Spleen (tissue), 11 donors: ENCODE results near the gene SEPTIN2. TPM values are rescaled to one million over a fixed set of nuclear protein-coding genes. Genes with fewer than 3 reads are reported as not detected.
A peak's percentile ranks its signal among the peaks of the same experiment; 100 is the strongest.

Experiments
- DNase-seq: peaks from one replicate; pipeline ENCODE4 v3.0.0-alpha.2; 2020
- H3K27ac ChIP-seq, 8 donors: fragments of 200-600 bp; sonication (generic) in 7 of 8; 1 replicate in 4 of 8; 2 replicates in 4 of 8; pipeline versions ENCODE4 v1.5.0 to v1.8.0; 2016 to 2021; ENCODE audit warnings: inconsistent platforms in 4 of 8, mild to moderate bottlenecking in 4 of 8, moderate library complexity in 1 of 8
- H3K27me3 ChIP-seq, 7 donors: fragments of 200-600 bp; sonication (generic) in 6 of 7; replicated peaks in 1 of 7; 1 replicate in 4 of 7; 2 replicates in 3 of 7; pipeline versions ENCODE4 v1.5.0 to v1.8.0; 2016 to 2021; ENCODE audit warnings: inconsistent platforms in 3 of 7, mild to moderate bottlenecking in 1 of 7
- H3K36me3 ChIP-seq, 6 donors: fragments of 200-600 bp; sonication (generic) in 5 of 6; 1 replicate in 4 of 6; 2 replicates in 2 of 6; pipeline versions ENCODE4 v1.5.0 to v1.8.0; 2016 to 2021; ENCODE audit warnings: inconsistent platforms in 2 of 6
- H3K4me1 ChIP-seq, 6 donors: fragments of 200-600 bp; sonication (generic) in 5 of 6; 1 replicate in 3 of 6; 2 replicates in 3 of 6; pipeline versions ENCODE4 v1.5.0 to v1.8.0; 2016 to 2021; ENCODE audit warnings: inconsistent platforms in 3 of 6
- H3K4me3 ChIP-seq, 8 donors: fragments of 200-600 bp; sonication (generic) in 7 of 8; 1 replicate in 4 of 8; 2 replicates in 4 of 8; pipeline versions ENCODE4 v1.5.0 to v1.8.0; 2016 to 2021; ENCODE audit warnings: inconsistent platforms in 4 of 8, mild to moderate bottlenecking in 4 of 8, moderate library complexity in 2 of 8
- H3K9me3 ChIP-seq, 8 donors: fragments of 200-600 bp; sonication (generic) in 7 of 8; 1 replicate in 4 of 8; 2 replicates in 4 of 8; pipeline versions ENCODE4 v1.5.0 to v1.8.0; 2016 to 2021; ENCODE audit warnings: inconsistent platforms in 4 of 8
- CTCF ChIP-seq, 11 experiments: fragments of 200-600 bp in 7 of 11; fragments of 450-650 bp in 4 of 11; sonication (generic) in 4 of 11; IDR thresholded peaks in 8 of 11; conservative IDR thresholded peaks in 3 of 11; 1 replicate in 7 of 11; 2 replicates in 4 of 11; pipeline versions ENCODE4 v1.4.0 to v1.8.0; 2016 to 2021; ENCODE audit warnings: antibody characterized with exemption in 11 of 11, inconsistent platforms in 4 of 11, mild to moderate bottlenecking in 1 of 11
- POLR2A ChIP-seq, 3 donors: fragments of 450-650 bp; IDR thresholded peaks; one replicate each; pipeline ENCODE4 v1.5.1; 2017; ENCODE audit warnings: antibody characterized with exemption in 3 of 3, mild to moderate bottlenecking in 1 of 3
- POLR2AphosphoS5 ChIP-seq, 3 donors: sonication (generic); formaldehyde crosslinking; IDR thresholded peaks; one replicate each; pipeline ENCODE4 v1.5.1; 2017; ENCODE audit warnings: antibody characterized with exemption in 3 of 3
- WGBS, 5 donors: extraction: QIAGEN DNeasy Blood & Tissue Kit in 3 of 5; methylation state at CpG; one replicate each; pipeline versions ENCODE4 v1.1.5 to v1.1.7; 2013 to 2018; 5-methylcytosine and 5-hydroxymethylcytosine counted together
- intact Hi-C: fragments of 100-400 bp; cut with DNase I; formaldehyde crosslinking; loops from one replicate; pipeline ENCODE4 v1.15.0; 2023; ENCODE audit warnings: low total_unique reads
- polyA plus RNA-seq, 3 donors: library from polyadenylated mRNA; stranded (reverse); fragments of 200-250 nt; gene quantifications; one replicate each; pipeline ENCODE4 v1.2.1, GENCODE V29; 2013
- total RNA-seq, 7 donors: library from RNA; depleted of rRNA in 3 of 7; stranded (reverse); fragments of >200 nt in 3 of 7; fragmentation: NEBNext Ultra II Directional in 4 of 7; extraction: Animal tissue kit (Norgen Biotek cat#: 25700) in 4 of 7; gene quantifications; one replicate each; pipeline versions ENCODE4 v1.1.0 to v1.2.1, GENCODE V29; 2016 to 2021
- donor health status: healthy with polysubstance abuse.
- donor health status: DM: no; HTN: no; CAD: no; lungs with moderate emphysema.
- donor health status: DM: no; HTN: no; CAD: no.
- donor health status: Bipolar disorder and iron deficiency.
- donor health status: healthy.
- donor health status: DM: no; HTN: no; CAD: no.
- donor health status: DM: yes; HTN: yes; CAD: no.

The SEPTIN2 gene
- total and polyA plus RNA-seq, 10 donors = 90.3 to 350 (median 279) TPM

- 64 to 79% (median 70%) methylated on average over 8 of the region's 8 CpGs for WGBS, 5 donors
- Histone ChIP-seq H3K27ac (peak overlapping the region in 3 of 8 donors; percentile 1 to 45 (median 32)), H3K4me1 (peaks cover 0 to 39% (median 12%) of the 10 kb centered on the region in 6 donors), H3K36me3 (peaks cover 5 to 95% (median 77%) of the 10 kb centered on the region in 6 donors), H3K4me3 (no peak overlapping the region), H3K9me3 (no peaks in the 10 kb centered on the region), H3K27me3 (no peaks in the 10 kb centered on the region)
- DNase-seq = no peak
- TF ChIP-seq CTCF (IDR thresholded peaks at IDR 0.05 in 8 of 11, conservative IDR thresholded peaks at IDR 0.05 in 3 of 11) (no peak), POLR2AphosphoS5 (IDR thresholded peaks at IDR 0.05) (no peak), POLR2A (IDR thresholded peaks at IDR 0.05) (no peak)
- intact Hi-C loops = loop anchor here (10.0 kb wide), 1 partner anchor 65 kb away; no protein-coding TSS in a partner anchor
Measured at GRCh38 chr2:241339839-241340630, 24.3 kb downstream of the SEPTIN2 start.

- TF ChIP-seq POLR2A (IDR thresholded peaks at IDR 0.05) (no peak), CTCF (IDR thresholded peaks at IDR 0.05 in 8 of 11, conservative IDR thresholded peaks at IDR 0.05 in 3 of 11) (no peak), POLR2AphosphoS5 (IDR thresholded peaks at IDR 0.05) (no peak)
- Histone ChIP-seq H3K9me3 (no peaks in the 10 kb centered on the region), H3K27me3 (no peaks in the 10 kb centered on the region), H3K27ac (peak overlapping the region in 3 of 8 donors; percentile 1 to 45 (median 32)), H3K36me3 (peaks cover 5 to 95% (median 79%) of the 10 kb centered on the region in 6 donors), H3K4me3 (no peak overlapping the region), H3K4me1 (peaks cover 0 to 38% (median 12%) of the 10 kb centered on the region in 6 donors)
- DNase-seq = no peak
- intact Hi-C loops = no loop called here
- 53 to 92% (median 78%) methylated on average over 3 of the region's 3 CpGs for WGBS, 5 donors
Measured at GRCh38 chr2:241340631-241341163, 25.0 kb downstream of the SEPTIN2 start.

- no peak overlapping the region for H3K4me3 ChIP-seq
- peaks cover 9 to 100% (median 93%) of the 10 kb centered on the region in 6 donors for H3K36me3 ChIP-seq
- H3K27ac ChIP-seq = no peak overlapping the region
- TF ChIP-seq POLR2AphosphoS5 (IDR thresholded peaks at IDR 0.05) = no peak
- no peak for TF ChIP-seq CTCF (IDR thresholded peaks at IDR 0.05 in 8 of 11, conservative IDR thresholded peaks at IDR 0.05 in 3 of 11)
- TF ChIP-seq POLR2A (IDR thresholded peaks at IDR 0.05) = no peak
- WGBS, 5 donors = 84 to 97% (median 91%) methylated on average over 9 of the region's 9 CpGs
- H3K9me3 ChIP-seq = no peaks in the 10 kb centered on the region
- intact Hi-C loops = no loop called here
- no peak for DNase-seq
- no peaks in the 10 kb centered on the region for H3K27me3 ChIP-seq
- H3K4me1 ChIP-seq = peaks cover 0 to 13% (median under 1%) of the 10 kb centered on the region in 6 donors
Measured at GRCh38 chr2:241344925-241345651, 29.4 kb downstream of the SEPTIN2 start.
